GM13977 (cell line): ENCODE data around the gene TEAD4.

Experiments used
- DNase-seq: peaks from one replicate; pipeline ENCODE4 v3.0.0; 2012; ENCODE audit warnings: low spot score
- in situ Hi-C: fragments of 300-500 bp; cut with MboI; formaldehyde crosslinking; loops from one replicate; pipeline ENCODE4 v1.12.0; 2022; ENCODE audit warnings: low sequenced_read_pairs, low pct_unique_long_range_greater_than_20kb, mixed read lengths, inconsistent platforms; ENCODE audit not compliant: unreplicated experiment
- TF ChIP-seq, protein P1 (sequence below): IDR thresholded peaks from 2 replicates; pipeline ENCODE4 v1.5.1; 2012; ENCODE audit warnings: mild to moderate bottlenecking, control low read depth; ENCODE audit not compliant: insufficient read depth; ENCODE audit errors: extremely low read depth, missing control alignments

Gene TEAD4

DNA sequence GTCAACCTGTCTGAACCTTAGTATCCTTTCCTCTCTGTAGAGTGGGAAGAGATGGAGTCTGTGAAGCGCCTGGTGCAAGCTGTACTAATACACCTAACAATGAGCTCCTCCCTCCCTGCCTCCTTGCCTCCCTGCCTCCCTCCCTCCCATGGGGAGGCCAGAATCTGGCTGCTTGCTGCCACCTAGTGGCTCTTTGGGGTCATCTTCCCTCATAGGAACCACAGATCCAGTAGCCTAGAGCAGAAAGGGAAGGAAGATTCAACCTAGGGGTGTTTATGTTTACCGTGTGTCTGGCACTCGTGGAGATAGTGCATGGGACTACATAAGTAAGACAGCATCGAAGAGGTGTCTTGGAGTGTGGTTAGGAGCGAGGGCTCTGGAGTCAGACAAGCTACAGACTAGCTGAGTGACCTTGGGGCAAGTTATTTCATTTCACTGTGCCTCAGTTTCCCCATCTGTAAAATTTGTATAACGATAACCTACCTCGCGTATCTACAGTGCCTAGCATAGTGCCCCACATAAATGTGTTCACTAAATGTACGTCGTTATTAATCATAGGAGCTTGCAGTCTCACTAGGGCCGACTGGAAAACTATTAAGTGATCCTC, 82.5 kb downstream of the TEAD4 start:
- TF ChIP-seq, protein P1, sequence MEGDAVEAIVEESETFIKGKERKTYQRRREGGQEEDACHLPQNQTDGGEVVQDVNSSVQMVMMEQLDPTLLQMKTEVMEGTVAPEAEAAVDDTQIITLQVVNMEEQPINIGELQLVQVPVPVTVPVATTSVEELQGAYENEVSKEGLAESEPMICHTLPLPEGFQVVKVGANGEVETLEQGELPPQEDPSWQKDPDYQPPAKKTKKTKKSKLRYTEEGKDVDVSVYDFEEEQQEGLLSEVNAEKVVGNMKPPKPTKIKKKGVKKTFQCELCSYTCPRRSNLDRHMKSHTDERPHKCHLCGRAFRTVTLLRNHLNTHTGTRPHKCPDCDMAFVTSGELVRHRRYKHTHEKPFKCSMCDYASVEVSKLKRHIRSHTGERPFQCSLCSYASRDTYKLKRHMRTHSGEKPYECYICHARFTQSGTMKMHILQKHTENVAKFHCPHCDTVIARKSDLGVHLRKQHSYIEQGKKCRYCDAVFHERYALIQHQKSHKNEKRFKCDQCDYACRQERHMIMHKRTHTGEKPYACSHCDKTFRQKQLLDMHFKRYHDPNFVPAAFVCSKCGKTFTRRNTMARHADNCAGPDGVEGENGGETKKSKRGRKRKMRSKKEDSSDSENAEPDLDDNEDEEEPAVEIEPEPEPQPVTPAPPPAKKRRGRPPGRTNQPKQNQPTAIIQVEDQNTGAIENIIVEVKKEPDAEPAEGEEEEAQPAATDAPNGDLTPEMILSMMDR, result peak; percentile 83
- in situ Hi-C loops, result loop anchor here (25.0 kb wide), 1 partner anchor 154 kb away; the partner anchor contains the start of genes FOXM1, RHNO1 and TULP3
- DNase-seq, result peak; percentile 89

DNA sequence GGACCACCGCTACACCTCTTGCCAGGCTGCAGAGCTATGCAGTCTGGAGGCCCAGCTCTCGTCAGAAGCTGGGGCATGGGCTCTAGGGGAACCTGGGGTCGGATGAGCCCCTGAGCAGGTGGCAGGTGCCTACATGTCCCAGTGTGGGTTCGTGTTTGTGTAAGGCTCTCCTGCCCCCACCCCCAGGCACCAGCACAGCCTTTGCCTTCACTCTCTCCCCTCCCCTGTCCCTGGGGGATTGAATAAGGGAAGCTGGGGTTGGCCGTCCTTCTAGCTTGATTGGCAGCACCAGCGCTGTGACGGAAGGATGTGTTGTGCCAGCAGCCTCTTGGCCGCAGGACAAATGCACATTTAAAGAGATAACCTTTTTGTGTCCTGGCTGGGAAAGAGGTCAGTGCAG, 83.2 kb downstream of the TEAD4 start:
- TF ChIP-seq, protein P1, result no peak
- in situ Hi-C loops, result loop anchor here (25.0 kb wide), 1 partner anchor 155 kb away; the partner anchor contains the start of genes FOXM1, RHNO1 and TULP3
- DNase-seq, result no peak

DNA sequence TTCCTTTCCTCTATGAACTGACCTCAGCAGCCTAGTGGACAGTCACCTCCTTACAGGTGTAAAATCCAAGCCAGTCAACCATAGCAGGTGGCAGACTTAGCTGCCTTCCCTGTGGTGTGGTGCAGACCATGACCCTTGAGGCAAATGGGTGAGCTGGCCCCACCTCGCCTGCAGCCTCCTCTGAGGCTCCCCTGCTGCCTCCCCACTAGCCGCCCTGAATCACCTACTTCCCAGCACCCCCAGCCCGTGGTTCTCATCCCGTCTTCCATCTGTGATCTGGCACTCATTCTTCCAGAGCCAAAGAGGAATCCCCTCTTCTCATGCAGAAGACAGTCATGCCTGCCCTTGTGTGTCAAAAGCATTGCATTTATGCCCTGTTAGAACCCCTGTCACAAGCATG, 83.6 kb downstream of the TEAD4 start:
- TF ChIP-seq, protein P1, result no peak
- DNase-seq, result no peak
- in situ Hi-C loops, result loop anchor here (25.0 kb wide), 1 partner anchor 156 kb away; the partner anchor contains the start of genes FOXM1, RHNO1 and TULP3

DNA sequence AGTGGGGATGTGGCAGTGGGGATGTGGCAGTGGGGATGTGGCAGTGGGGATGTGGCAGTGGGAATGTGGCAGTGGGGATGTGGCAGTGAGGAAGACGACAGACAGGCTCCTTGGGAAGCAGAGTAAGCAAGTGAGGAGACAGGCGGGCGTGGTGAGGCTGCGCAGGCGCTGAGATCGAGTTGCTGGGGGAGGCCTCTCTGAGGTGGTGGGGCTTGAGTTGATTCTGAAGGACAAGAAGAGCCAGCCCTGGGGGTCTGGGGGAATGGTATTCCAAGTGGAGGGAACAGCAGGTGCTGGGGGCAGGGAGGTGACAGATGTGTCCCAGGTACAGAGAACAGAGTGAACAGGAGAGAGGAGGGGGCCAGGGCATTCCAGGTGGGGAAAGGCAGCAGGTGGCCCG, 84.2 kb downstream of the TEAD4 start:
- TF ChIP-seq, protein P1, result no peak
- no peak for DNase-seq
- in situ Hi-C loops, result loop anchor here (25.0 kb wide), 1 partner anchor 156 kb away; the partner anchor contains the start of genes FOXM1, RHNO1 and TULP3

DNA sequence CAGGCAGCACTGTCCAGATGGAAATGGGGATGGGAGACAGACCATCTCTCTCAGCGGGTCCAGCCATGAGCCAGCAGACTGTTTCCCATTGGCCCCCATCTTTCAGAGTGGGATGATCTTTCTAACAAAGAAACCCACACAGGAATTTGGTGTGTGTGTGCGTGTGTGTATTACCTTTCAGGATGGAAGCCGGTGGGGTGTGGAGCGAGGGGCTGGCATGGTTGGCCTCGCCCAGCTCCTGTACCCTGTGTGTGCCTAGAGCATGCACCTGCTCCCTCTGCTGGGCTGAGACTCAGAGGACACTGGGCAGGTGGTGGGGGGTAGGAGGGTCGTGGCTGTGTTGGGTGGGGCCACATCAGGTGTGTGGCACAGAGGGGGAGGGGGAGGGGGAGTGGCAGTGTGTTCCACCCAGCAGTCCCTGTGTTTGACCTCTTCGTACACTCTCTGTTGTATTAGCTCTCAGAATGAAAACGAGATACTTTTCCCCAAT, 85.0 kb downstream of the TEAD4 start:
- DNase-seq, result no peak
- in situ Hi-C loops, result loop anchor here (25.0 kb wide), 1 partner anchor 157 kb away; the partner anchor contains the start of genes FOXM1, RHNO1 and TULP3
- TF ChIP-seq, protein P1, result no peak

DNA sequence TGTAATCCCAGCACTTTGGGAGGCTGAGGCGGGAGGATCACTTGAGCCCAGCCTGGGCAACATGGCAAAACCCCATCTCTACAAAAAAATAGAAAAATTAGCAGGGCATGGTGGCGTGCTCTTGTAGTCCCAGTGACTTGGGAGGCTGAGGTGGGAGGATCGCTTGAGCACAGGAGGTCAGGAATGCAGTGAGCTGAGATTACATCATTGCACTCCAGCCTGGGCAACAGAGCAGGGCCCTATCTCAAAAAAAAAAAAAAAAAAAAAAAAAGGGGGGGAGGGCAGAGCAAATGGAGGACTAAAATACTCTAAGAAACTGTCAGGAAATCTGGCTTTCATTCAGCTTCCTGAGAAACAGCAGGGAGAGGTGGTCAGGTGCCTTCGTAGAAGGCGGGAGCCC, 86.3 kb downstream of the TEAD4 start:
- no peak for DNase-seq
- in situ Hi-C loops, result loop anchor here (25.0 kb wide), 1 partner anchor 158 kb away; the partner anchor contains the start of genes FOXM1, RHNO1 and TULP3
- TF ChIP-seq, protein P1, result no peak
